Heart left ventricle (tissue), 13 donors: Measurements from ENCODE around the gene PHF21A.

Experiments used
- CTCF ChIP-seq, 12 donors: fragments of 200-600 bp; sonication (generic) in 4 of 12; IDR thresholded peaks; one replicate each; pipeline versions ENCODE4 v1.5.0 to v1.8.0; 2018 to 2022; ENCODE audit warnings: antibody characterized with exemption in 12 of 12, mild to moderate bottlenecking in 5 of 12
- POLR2A ChIP-seq, 2 donors: fragments of 450-650 bp; IDR thresholded peaks; one replicate each; pipeline ENCODE4 v1.6.1; 2017; ENCODE audit warnings: antibody characterized with exemption in 2 of 2, mild to moderate bottlenecking in 2 of 2, moderate library complexity in 2 of 2
- donor health status: ischemic (EF 13 %, LVEDD 7.1; RV severe dilation, severe dysfunction).
- donor health status: DM: no; HTN: yes; CAD: no.
- donor health status: DM: no; HTN: no; CAD: no.
- donor health status: ischemic (EF 25% LVEDD 6.9; RV normal size, moderate dysfunction).
- donor health status: ischemic (EF 25% LVEDD 5.7; RV mildly dilated, moderate dysfunction).
- donor health status: ischemic (EF 35%, LVEDD 5.7; RV mildly dilated, moderate dysfunction).
- donor health status: nonischemic (EF 11% LVEDD 7.7; RV severe dilation, severe dysfunction).
- donor health status: DM: yes; HTN: yes; CAD: no.
- donor health status: PGD.
- donor health status: ischemic (EF 29% LVEDD 5.4; RV normal size, mild dysfunction).
- donor health status: nonischemic (EF 23%, LVEDD 6.1; RV moderate dilation, normal function).

GRCh38 chr11:46071091-46071490 is 50.2 kb downstream of the PHF21A start:
- TF ChIP-seq CTCF (IDR thresholded peaks at IDR 0.05), result no peak
- TF ChIP-seq POLR2A (IDR thresholded peaks at IDR 0.05), result no peak
